ENCODE measurements around the gene SRD5A1.

The SRD5A1 gene

DNA sequence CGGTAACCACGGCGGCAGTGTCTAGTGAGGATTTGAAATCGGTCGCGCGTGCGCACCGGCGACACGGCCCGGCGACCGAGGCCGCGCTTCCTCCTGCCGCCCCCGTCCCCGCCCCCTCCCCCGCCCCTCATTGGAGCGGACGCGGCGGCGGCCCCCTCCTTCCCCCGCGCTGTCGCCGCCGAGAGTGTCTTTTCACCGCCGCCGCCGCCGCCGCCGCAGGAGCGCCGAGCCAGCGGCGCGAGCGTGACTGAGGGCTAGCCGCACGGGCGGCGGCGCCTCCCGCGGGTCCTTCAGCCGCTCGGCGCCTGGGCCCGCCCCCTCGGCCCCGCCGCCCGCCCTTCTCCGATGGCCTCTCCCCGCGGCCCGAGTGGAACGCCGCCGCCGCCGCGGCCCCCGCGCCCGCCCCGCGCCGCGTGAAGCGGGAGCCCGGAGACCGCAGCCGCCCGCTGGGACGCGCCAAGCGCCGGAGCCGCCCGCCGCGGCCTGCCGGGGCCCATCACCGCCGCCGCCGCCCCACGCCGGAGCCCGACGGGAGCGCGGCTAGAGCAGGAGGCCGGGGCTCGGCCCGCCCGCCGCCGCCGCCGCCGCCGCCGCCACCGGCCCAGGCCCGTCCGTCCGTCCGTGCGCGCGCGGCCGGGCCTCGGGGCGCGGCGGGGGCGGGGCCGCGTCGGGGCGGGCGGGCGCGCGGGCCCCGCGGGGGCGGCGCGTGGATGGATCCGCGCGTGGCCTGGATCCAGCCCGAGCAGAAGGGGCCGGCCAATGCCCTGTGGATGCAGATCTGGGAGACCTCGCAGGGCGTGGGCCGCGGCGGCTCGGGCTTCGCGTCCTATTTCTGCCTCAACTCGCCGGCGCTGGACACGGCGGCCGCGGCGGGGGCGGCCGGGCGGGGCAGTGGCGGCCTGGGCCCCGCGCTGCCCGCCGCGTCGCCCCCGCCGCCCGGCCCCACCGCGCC is 80.3 kb downstream of the SRD5A1 start, which contains the start of gene TENT4A:
TSS of gene TENT4A (plus strand) at position 159 of the 952 bp plus-strand sequence. CDS start at position 711, 552 bp downstream.
- no peak for DNase-seq (ENCODE audit: low read depth)

DNA sequence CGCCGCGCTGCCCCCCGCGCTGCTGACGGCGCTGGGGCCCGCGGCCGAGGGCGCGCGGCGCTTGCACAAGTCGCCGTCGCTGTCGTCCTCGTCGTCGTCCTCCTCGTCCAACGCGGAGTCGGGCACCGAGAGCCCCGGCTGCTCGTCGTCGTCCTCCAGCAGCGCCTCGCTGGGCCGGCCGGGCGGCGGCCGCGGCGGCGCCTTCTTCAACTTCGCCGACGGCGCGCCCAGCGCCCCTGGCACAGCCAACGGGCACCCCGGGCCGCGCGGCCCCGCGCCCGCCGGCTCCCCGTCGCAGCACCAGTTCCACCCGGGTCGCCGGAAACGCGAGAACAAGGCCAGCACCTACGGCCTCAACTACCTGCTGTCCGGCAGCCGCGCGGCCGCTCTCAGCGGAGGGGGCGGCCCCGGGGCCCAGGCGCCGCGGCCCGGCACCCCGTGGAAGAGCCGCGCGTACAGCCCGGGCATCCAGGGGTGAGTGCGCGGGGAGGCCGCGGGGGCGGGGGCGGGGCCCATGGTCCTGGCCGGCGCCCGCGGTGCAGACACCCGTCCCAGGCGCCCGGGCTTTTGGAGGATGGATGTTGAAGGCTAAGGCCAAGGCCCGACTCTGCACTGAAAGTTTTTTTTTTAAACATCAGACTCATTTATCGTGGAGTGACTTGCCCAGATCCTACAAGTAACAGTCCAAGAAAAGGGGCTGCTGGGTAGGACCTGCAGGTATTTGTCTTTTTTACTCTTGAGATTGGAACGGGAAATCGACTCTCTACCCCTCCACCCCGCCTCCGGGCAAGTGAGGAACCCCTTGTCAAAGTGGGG is 81.2 kb downstream of the SRD5A1 start:
- DNase-seq (ENCODE audit: low read depth), result no peak

DNA sequence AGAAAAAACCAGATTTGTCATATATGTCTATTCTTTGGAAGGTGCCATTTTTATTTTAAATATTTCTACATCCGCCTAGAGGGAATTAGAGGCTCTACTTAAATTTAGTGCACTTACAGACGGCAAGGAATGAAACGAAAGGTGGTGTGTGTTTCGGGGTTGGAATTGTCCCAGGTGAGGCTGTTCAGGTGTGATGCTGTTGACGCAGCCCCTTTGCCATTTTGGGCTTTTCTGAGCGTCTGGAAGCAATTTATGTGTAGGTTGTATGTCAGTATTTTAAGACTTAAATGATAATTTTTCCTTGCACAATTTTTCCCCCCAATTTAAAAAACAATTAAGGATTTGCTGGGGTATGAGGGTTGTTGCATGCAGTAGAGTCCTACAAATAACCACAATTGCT is 82.0 kb downstream of the SRD5A1 start:
- no peak for DNase-seq (ENCODE audit: low read depth)

DNA sequence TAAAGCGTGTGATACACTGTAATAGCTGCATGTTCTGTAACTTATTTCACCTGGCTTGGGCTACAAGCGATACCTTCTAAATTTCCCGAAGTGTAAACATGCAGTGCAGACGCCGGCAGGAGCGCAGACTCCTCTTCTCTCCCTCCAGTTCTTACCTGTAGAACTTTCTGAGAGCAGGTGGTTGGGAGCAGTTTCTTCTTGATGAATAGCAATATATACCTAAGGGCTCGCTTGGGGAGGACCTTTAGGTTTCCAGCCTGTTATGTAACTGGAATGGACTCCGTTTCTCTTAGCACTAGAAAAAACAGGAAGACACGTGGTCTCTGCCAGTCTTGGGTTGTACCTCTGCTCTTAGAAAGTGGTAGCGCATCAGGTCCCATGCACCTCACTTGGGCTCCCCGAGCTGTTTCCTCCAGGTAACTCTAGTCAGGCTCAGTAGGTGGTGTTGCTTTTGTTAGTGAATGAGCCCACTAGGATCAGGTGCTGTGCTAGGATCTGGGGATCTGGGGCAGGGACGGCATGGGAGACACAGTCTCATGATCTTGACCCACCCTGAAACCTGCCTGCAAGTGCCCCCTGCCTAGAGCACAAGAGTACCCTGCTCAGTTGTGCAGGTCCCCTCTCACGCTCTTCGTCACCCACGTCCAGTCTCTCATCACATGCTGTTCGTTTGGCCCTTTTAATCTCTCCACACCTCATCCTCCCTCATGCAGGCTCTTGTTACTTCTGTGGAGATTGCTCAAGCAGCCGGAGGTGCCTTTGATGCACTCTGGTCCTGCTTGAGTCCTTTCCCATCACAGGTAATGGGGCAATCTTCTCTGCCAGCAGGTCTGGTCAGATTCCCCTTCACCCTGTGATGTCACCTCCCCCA is 82.8 kb downstream of the SRD5A1 start:
- DNase-seq (ENCODE audit: low read depth), result no peak

DNA sequence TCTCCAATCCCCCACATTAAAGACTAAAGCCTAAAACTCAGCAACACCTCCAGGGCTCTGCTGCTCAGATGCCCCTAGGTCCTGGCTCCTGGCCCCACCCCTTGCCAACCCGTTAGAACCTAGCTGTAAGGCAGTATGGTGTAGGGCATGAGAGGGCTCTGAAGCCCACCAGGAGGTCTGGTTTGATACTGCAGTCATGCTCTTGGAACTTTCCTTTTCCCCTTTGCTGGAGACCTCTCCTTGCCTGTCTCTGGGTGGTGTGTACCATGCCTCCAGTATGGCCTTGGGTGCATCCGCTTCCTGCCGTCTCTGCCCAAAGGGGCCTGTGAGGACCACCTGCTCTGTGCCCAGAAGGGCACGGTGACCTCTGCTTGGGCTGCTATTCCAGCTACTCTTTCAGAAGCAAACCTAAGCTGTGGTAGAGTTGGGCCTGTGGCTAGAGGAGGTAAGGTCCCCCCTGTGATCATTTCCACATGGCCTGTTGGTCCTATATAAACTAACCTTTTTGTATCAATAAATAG is 83.4 kb downstream of the SRD5A1 start:
- DNase-seq (ENCODE audit: low read depth), result no peak

DNA sequence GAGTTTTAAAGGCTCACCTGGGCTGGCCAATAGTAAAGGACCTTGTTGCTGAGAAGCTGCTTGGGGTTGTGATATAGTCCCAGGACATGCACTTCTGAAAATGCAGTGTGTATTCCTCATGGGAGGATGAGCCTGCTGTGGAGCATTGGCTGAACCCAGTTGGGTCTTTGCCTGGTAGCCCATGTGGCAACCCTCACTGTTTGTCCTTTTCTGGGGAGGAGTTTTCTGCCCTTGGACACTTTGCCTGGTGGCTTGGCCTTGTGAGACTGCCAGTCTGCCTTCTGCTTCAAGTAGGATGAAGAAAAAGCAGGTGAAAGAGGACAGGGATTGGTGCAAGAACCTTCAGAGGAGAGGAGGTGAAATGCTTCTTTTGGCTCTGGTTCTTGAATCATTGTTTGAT is 84.0 kb downstream of the SRD5A1 start:
- DNase-seq (ENCODE audit: low read depth), result no peak

DNA sequence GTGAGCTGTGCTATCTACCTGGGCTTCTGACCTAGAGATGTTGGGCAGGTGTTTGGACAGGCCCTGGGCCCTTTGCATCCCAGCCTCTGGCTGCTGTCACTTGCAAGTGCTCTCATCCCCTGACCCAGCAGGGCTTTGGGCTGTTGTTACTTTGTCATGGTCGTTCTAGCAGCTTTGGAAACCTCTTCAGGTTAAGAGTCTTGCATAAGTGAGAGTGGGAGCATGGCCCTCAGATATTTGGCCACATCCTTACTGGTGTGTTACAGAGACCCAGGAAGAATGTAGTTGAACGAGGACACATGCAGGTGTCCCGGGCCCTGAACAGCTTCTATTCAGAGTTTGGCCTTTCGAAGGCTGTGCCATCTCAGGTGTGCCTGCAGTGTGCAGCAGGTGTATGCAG is 84.4 kb downstream of the SRD5A1 start:
- no peak for DNase-seq (ENCODE audit: low read depth)

DNA sequence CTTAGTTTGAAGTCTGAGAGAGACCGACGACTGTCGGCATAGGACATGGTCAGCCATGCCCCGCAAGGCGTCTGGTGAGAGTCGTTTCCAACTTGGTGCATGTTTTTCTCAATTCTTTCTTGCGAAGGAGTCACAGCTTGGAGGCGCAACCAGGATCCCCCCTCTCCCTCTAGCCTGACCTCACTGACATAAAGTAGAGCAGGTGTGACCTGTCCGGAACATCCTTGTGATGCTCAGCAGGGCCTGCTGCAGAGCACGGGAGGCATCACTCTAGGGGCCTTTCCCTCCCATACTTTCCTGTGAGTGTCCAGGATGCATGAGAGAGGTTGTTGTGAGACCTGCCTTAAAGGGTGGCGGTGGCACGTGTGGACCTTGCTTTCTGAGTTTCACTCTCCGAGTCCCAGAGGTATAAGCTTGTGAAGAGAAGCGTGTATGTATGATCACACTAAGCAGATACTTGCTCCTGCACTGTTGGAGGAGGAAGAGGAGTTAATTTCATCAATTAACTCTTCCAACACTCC is 85.0 kb downstream of the SRD5A1 start:
- no peak for DNase-seq (ENCODE audit: low read depth)

DNA sequence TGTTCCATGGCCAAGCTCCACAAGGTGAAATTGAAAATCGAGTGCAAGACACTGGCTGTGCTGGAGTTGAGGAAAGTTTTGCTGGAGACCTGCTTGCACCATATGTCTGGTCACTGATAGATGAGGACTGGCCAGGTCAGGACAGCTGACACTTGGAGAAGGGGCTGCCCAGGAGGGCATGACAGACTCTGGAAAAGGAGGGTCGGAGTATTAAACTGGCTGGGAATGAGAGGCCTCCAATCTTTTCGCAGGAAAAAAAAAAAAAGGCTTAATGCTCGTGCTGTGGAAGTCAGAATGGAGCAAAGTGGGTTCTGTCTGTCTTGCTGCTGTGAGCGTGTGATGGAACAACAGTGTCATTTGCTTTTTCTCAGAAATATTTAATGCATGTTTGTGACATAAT is 85.5 kb downstream of the SRD5A1 start:
- DNase-seq (ENCODE audit: low read depth), result no peak

DNA sequence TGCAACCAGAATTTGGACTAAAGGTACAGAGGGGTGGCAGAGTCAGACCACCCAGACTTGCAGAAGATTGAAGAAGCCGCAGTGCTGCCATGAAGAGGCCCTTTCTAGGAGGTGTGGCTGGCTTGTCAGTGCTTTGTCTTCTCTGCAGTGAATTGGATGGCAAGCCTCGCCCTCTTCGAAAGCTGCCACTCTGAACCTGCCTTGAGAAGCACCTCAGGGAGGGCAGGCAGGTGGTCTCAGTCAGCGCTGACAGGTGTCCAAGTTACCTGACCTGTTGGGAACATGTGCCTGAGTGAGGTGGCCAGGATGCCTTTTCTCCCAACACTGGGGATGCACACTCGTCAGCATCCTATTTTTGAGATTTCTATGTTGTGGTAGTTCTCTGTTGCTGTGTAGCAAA is 86.2 kb downstream of the SRD5A1 start:
- no peak for DNase-seq (ENCODE audit: low read depth)

DNA sequence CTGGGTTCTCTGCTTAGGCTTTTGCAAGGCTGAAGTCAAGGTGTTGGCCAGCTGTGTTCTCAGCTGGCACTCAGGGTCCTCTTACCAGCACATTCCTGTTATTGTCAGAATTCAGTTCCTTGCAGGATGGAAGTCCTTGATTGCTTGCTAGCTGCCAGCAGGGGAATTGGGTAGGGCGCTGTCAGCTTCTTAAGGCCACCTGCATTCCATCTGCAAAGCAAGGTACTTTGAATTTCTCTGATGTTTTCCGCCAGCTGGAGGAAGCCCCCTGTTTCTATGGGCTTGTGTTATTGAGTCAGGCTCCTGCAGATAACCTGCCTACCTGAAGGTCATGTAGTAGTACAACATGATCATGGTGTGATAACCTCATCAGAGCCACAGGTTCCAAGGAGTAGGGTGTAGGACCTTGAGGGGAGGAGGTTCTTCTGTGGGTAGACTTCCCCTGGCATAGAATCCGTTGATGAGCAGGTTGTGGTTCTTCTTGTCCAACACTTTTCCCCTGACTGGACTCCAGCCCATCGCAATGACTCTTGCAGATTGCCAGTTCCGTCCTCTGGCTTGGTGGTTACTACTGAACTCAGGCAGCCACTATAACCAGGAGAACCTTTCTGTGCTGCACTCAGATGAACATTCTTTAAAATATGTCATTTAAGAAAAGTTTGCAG is 86.8 kb downstream of the SRD5A1 start:
- DNase-seq (ENCODE audit: low read depth), result no peak

DNA sequence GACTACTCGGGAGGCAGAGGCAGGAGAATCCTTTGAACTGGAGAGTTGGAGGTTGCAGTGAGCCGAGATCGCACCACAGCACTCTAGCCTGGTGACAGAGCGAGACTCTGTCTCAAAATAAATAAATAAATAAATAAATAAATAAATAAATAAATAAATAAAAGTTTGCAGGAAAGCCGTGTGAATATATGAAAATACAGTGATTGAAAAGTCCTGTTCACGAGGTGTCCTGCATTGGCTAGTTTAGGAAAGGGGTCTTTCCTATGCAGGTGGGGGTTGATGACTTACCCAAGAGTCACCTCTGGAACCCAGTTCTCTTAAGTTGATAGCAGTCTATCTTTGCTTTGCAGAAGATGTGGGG is 87.3 kb downstream of the SRD5A1 start:
- DNase-seq (ENCODE audit: low read depth), result no peak

DNA sequence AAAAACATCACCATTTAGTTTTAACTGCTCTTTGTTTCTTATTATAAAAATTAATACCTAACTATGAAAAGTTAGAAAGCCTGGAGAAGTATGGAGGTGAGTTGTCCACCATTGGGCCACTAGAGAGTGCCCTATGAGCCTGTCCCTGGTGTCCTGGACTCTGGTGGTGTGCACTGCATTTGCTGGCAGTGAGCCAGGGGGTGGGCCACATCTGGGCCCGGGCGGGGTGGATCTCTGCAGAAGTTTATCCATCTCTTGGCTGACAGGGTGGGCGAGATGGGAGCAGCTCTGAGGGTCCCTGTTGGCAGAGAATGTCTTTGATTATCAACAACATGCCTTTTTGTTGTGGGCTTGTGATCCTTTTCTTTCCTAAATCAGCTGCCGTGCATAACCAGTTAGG is 88.2 kb downstream of the SRD5A1 start:
- no peak for DNase-seq (ENCODE audit: low read depth)

DNA sequence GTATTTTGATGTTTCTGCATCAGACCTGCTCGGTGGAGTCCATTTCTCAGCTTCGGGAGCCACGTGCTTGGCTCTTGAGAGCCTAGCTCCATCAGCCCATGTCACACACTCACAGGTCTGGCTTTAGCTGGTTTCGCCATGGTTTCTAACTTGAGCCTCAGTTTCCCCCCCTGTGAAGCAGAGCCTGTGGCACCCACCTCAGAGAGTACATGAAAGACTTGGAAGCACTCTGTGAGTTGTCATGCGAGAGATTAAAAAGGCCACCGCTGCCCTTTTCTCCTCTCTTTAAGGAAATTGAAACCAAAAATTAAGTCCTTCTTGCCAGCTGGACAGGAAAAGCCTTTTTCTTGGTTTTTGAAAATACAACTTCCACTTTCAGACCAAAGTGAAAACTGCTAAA is 88.8 kb downstream of the SRD5A1 start:
- no peak for DNase-seq (ENCODE audit: low read depth)

DNA sequence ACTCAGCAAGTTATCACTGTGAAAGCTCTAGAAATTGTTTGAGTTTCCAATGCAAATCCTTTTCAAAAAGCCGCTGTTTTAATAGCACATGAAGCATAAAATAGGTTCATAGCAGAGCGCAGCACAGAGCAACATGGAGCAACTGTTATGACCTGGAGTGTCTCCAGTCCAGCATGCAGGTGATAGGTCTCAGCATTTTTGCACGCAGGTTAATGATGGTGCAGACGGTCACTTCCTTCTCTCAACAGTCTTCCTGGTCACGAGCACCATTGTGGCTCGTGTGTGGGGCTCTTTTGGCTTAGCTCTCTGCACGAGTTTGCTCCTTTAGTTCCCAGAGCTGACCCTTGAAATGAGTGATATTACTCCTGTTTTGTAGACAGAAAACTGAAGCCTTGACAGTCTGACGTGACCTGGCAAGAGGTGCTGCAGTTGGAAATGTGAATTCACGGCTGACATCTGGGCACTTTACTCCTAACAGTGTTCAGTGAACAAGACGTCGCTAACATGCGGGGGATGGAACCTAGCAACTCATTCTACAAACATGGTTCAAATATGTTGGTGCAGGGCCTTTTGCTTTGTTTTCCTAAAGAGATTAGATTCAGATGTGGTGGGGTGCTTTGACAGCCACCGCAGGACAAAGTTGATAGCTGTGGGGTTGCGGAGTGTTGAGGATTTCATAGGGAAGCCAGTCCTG is 90.0 kb downstream of the SRD5A1 start:
- no peak for DNase-seq (ENCODE audit: low read depth)

DNA sequence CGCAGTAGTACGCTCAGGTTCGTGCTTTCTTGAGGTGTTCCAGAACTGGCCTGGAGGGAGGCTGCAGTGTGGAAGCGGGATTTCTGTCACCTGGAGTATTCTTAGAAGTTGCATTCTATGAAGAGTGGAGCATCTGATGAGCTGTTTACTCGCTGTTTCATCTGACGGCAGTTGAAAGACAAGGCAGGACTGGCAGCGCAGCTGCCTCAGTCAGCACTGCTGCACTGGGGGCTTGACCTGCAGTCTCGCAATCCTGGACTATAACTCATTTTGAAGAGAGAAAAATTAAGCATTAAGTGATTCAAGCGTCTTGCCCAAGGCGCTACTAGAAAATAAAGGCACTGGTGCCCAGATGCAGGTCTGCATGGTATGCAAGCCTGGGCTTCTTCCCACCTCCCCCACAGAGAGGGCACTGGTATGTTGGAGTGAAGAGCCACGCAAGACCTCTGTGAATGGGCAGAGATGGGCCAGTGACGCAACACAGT is 90.6 kb downstream of the SRD5A1 start:
- no peak for DNase-seq (ENCODE audit: low read depth)

Measured in activated T-cell treated with anti-CD3 and anti-CD28 coated beads for 24 hours (primary cell).